Stimulated activated CD4-positive, alpha-beta T cell treated with anti-CD3 and anti-CD28 coated beads, Interleukin-1b, Interleukin-23, amount 100 ng/mL, for 48 hours (primary cell): Measurements from ENCODE around the gene EPB41L3.
"Not testable (repeated sequence)": the region's sequence is repeated elsewhere in the genome, so short reads cannot be mapped to it uniquely, and the experiment has no call there.

Experiments used
- DNase-seq: peaks from one replicate; pipeline ENCODE4 v3.0.0-alpha.2; 2020

EPB41L3 gene

DNA sequence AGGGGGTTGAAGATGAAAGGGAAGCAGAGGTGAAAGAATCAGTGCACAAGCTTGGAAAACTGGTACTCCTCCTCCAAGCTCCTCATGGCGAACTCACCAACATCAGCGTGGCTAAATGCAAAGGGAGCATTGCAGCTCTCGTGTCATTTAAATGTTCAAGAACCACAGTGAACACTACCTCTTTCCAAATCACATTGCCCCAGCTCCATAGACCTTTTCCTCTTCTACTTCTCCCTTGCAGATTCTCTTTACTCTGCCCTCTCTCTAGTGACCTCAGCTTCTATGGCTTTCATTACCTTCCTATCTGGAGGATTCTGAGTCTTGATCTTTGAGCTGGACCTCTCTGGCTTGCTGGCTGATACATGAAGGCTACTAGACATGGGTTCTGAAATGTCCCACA is 14.3 kb downstream of the EPB41L3 start:
- no peak for DNase-seq

DNA sequence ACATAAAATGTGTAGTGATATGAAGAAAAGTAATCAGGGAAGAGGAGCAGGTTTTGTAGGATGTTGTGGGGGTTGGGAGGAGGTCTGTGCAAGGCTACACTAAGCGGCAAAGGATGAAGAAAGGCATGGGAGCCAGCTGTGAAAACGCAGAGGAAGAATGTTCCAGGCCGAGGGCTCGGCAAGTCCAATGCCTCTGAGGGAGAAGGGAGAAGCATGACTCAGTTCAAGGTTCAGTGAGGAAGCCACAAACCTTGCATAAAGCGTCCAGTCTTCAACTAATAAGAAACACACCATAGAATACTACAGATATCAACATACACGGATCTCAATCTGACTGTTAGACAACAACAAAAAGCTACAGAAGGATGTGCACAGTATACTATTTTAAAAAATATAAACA is 16.2 kb downstream of the EPB41L3 start:
- no peak for DNase-seq

DNA sequence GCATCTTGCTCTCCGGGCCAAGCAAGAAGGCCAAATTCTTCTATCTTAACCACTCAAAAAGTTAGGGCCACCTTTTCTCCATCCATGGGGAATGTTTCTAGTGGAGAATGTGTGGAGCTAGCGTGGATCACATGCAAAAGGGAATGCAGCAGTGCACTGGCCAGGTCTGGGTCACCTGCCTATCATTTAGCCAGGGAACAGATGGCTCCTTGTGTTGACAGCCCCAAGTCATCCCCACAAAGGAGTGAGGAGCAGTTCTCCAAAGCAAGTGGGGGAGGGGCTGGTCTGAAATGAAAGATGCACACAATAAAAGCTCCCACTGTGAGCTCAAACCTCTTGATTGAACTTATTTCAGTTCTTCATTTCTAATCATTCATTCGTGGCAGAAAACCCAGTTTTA is 19.1 kb downstream of the EPB41L3 start:
- DNase-seq = no peak

DNA sequence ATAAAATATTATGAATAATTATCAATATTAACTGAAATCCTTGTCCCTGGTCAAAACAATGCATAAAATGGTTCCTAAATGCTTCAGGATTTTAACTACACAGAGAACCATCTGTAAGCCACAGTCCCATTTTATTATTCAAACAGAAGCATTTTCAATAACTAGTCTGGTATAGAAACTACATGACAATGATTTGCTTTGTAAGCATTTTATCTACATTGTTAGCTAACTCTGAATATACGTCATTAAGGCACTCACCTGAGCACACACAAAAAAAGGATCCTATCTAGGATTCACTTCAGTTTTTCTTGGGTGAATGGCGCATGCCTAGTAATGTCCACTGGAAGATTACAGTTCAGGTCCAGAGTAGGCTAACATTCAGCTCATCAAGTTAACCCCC is 22.8 kb downstream of the EPB41L3 start:
- no peak for DNase-seq

DNA sequence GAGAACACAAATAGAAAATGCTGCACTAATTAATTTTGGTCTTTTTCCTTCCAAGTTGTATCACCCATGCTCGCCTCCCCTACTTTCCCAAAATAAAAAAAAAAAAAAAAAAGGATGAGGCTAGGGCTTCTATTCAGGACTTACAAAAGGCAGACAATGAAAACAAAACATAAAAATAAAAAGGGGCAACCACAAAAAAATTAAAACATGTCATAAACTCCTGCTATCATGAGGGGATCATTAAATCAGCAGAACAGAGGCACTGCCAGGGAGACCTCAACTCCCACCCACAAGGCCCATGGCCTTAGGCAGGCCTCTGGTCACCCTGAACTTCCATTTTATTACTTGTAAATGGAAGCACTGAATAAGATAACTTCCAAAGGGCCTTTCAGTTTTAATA is 23.3 kb downstream of the EPB41L3 start:
- no peak for DNase-seq

DNA sequence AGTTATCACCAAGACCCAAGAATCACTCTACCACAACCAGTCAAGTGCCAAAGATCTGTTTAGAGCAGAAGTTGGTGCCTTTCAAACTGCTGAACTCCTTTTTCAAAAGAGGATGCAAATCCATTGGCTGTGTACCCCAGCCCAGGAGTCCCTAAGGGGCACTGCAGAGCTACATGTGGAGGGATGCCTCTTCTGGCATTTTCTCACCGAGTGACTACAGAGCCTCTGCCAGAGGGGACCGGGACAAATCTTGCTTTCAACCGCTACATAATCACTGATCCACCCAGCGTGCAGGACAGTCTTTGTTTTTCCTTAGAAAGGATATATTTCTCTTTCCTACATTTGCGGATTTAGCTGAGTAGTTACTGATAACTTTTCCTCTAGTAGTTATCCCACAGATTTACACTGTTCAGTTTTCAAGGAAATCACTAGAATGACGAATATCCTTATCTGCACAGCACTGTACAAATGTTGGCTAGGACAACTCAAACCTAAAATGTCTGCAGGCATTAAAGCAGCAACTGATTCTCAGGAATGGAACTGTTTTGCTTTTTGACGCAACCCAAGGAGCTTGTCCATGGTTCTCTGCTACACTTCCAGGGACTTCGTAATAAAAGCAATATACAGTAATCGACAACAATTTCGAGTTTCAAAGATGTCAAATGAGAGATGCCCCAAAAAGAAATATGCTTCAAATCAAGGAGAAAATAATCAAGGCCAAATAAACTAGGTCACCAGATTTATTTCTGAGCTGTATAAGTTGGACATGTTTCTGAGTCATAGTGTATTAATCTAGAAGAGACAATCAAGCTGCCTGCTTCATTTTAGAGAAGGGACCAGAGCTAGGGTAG is 24.1 kb downstream of the EPB41L3 start:
- no peak for DNase-seq

DNA sequence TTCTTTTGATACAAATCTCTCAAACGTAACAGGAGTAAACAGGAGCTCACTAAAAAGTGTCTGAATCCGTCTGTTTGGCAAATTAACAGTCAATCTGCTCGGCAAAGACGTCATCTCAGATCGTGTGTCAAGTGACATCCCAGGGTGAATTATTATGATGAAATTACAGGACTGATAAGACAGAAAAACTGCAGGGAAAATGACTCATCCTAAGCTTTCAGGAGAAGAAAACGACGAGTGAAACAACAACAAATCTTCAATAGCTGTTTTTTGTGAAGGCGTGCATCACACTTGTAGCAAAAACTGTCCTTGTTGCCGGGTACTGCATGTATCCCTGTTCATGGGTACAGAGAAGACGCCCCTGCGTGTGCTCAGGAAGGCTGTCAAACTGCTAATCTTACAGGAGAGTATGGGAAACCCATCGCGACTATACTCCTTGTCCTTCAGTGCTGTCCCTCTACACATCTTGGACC is 24.9 kb downstream of the EPB41L3 start:
- DNase-seq = no peak

DNA sequence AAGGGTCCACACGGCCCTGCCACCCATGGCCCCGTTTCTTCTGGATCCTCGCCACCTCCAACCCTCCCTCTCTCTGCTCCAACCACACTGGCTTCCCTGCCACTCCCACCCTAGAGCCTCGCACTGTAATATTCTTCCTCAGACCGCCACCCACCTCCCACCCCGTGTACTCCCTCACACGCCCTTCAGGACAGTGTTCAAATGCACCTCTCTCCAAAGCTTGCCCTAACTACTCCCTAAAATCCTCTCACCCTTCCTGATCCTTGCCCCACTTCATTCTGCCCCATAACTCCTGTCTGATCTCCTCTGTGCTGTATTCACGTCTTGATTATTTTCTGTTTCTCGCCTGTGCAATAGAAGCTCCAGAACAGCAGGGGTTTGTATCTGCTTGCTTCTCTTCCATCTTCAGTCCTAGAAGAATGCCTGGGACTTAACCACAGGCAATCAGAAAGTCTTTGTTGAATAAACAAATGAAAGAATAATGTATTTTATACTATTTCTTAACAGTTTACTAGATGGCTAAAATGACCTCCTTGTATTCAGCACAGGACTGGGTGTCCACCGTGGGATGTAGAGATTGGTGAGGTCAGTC is 25.5 kb downstream of the EPB41L3 start:
- no peak for DNase-seq

DNA sequence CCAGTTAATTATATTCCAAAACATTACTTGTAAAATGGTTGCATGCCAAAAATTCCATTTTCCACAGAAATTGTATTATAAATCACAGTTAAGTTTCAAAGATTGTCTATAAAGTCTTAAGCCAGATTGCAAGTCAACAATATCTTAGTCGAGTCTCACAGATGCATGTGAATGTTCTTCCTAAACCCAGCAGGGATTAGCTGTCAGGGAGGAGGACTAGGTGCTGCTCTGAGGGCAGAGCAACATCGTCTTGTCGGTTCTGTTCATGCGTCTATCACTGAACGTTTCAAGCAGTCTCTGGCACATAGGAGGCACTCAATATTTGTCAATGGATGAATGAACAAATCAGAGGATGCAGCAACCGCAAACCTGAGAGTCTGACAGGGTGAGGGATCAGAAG is 27.0 kb downstream of the EPB41L3 start:
- DNase-seq = no peak

DNA sequence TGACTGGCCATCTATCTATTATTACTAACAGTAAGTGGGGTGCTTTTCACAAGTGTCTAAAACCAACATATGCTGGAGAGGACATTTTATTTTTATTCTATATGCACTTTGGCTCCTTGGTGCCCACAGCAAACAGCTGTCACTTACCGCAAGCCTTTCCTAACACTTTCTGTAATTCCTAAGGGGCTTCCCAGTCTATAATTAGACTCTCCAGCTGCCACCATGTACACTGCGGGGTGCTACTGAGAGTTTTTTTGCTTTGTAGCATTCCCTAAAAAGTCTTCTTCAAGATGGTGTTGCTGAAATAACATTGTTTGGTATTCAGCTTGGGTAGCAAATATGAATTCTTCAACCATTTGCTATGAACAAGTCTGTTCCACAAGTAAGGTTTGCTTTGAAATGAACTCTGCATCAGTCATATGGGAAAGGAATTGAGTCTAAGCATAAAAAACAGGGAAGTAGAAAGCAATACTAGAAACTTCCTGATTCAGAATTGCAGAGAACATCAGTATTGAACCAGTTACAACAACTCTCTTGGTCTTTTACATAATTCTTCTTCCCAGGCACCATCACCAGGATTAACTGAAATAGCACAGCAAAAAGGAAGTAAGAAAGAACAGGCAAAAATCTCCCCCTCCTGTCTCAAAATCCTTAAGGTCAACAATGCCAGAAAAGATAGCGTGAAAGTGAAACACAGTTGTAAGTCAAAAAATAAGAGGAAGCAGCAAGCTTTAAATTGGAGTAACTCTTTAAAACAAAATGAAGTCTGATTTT is 28.6 kb downstream of the EPB41L3 start:
- no peak for DNase-seq

DNA sequence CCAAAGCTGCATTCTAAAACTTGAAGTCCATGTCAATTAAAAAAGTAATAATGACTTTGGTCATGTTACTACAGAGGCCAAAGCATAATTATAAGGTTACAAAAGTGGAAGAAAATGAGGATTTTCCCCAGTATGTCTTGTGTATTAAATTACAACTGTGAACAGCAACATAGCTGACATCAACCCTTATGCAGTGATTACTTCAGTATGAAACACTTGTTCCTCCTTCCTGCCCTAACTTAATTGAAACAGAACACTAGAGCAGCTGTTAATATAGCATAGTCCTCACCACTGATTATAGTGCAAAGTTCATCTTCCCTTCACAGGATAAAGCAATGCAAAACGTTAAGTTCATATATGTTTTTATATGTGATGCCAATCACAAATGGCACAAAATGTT is 29.9 kb downstream of the EPB41L3 start:
- DNase-seq = no peak

DNA sequence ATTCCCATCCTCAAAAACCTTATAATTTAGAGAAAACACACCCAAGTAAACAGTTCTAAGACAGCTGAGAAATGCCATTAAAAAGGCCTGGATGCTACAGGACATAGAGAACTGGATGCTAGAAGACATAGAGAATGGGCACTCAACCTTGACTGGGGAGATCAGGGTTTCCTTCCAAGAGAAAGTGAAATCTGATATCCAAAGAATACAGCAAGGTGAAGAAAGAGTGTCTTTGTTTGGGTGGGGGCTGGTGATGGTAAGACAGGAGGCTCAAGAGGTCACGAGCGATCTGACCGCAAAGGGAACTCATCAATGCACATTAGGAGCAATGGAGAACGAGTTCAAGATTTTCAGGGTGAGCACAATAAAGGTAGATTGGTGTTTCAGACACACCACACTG is 31.6 kb downstream of the EPB41L3 start:
- no peak for DNase-seq

DNA sequence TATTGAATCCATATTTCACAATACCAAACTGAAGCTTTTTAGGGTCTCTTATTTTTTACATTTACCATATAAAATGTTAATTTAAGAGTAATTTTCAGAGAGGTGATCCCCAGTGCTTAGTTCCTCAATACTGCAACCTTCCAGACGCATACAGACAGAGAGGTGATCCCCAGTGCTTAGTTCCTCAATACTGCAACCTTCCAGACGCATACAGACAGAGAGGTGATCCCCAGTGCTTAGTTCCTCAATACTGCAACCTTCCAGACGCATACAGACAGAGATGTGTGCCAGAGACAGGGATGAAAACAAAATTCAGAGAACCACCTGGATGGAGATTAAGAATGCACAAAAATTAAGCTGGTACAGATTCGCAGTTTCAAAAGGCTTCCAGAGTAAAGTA is 32.3 kb downstream of the EPB41L3 start:
- DNase-seq = not testable (repeated sequence)

DNA sequence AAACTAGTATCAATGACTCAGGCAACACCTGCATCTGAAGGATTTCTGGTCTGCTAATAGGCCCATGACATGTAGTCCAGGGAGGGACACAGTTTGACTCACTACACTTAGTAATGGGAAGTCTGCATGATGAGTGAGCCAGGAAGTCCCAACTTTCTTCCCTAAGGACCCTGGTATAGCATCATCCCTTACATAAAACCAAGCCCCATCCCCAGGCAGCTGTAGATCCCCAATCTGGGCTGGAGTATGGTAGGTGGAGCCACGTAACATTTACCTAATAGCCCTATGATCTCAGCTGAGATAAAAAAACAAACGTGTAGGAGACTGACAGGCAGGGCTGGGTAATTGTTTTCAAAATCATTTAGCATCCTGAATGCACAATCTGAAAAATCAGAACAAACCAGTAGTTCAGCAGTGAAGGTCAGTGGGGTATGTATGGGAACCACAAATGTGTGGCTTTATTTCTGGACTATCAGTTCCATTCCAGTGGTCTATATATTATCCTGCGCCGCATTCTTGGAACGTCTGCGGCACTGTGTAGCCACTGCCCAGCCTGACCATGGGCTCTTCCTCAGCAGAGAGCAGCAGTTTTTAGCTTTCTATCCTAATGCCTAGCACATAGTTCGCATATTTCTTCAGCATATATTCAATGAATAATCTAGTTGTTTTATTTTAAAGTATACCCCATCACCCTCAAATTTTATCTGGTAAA is 33.5 kb downstream of the EPB41L3 start:
- no peak for DNase-seq

DNA sequence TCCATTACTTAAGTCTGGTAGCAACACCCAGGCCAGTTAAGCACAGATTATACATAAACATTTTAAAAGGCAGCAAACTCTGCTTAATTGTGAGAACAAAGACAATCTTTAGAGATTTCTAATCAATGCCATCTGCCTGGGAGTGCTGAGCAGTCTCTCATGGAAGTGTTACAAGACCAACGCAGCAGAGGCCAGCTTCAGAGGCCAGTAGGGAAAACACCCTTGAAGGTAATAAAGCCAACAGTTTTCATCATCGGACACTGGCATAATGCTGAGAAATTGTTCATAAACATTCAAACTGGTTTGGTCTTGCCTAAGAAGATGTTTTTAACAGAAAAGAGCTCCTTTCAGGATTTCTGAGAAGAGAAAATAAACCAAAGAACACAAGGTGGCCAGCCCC is 35.0 kb downstream of the EPB41L3 start:
- DNase-seq = no peak

DNA sequence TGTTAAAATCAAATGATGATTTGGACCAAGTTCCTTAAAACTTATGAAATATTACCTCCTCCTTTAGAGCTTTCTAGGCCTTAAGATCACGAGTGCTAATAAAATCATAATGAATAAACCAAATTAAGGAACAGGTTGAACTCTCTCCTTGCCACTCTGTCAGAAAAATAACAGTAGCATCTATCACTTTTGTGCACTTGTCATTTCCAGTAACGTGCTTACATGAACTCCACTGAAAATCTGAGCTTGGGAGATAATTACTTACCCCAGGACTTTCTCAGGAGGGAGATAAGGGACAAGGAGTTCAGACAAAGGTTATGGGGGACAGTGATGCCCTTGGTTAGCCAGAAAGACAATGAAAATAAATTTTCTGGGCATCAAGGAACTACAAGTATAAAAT is 36.0 kb downstream of the EPB41L3 start:
- DNase-seq = no peak

DNA sequence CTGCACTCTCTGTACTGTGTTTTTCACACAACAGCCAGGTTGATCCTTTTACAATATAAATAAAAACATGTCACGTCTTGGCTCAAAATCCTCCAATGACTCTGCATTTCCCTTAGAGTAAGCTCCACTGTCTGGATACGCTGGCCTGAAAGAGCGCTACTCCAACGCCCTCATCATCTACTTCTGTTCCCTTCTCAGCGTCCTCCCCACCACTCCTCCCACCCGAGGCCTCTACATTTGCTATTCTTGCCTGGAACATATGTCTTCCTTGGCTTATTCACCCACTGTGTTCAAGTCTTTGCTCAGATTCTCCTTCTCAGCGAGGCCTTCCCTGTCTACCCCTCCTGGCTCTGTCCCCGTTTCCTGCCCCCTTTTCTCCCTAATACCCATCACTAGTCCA is 37.6 kb downstream of the EPB41L3 start:
- no peak for DNase-seq

DNA sequence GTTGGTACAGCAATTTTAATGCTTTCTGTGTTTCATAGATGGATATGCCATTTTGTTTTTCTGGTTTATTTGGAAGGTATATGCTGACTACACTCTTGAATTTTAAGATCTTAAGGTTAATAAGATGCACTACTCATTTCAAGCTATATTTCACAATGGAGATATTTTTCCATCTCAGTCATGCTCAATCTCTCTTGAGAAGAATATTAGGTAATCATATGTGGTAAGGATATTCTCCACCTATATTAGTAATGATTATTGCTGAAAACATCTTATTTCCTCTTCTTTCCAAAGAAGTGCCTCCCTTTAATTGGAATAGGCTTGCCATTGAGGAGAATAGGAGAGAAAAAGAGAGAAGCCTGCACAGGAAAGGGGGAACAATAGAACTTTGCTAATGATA is 40.1 kb downstream of the EPB41L3 start:
- no peak for DNase-seq

DNA sequence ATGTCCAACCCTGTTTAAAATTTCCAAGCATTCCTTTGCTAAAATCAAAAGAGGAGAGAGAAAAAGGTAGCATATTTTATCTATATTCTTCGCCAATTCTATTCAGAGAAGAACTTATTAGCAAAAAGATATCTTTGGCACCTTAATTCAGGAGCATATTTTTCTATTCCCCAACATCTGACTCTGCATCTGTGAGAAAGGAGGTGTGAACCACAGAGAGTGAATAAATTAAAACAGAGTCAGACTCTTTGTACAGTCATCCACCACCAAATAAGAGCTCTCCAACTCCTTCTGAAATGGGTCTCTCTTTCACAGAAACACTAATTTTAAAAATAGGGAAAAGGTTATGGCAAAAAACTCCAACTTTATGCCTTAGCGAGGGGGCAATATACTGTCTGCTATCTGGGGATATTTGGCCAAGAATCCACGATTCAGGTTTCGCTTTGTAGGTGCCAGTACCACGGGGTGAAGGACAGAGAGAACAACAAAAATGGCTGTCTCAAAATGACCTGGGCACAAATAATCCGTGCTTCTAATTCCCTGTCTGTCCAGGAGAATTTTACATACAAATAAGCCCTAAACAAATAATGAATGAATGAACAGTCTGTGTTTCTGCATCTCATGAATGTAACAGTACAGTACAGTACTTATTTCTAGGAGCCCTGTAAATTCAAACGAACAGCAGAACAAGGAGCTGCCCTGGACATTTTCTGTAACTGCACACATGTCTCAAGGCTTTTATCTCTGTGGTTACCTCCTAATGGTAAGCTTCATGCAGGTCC is 43.4 kb downstream of the EPB41L3 start:
- no peak for DNase-seq

DNA sequence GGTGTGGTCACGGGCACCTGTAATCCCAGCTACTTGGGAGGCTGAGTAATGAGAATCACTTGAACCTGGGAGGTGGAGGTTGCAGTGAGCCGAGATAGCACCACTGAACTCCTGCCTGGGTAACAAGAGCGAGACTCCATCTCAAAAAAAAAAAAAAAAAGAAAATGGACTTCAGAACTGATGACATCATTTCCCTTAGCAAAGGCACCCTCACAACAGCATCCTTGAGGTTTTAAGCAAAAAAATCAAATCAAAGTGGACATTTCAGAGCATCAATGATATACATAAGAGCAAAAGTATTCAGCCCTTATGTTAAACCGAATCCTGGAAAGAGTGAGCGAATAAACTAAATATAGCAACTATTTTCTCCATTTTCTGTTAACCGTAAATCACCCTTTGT is 45.3 kb downstream of the EPB41L3 start:
- no peak for DNase-seq

DNA sequence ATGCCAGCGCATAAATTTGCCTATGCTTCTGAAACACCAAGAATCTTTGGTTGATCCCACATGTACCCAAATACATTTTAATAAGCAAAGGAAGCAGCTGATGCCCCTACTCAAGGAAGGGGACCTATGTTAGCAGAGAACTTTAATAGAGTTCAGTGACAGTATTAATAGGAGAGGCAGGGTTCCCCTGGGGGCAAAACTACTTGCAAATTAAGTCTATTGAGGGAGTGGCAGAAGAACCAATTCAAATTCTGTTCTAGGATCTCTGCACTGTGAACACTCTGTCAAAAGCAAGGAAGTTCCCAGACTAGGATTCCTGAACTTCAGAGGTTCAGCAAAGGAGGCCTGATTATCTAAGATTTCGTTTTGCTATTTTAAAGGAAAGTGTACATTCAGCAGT is 47.5 kb downstream of the EPB41L3 start:
- DNase-seq = no peak

DNA sequence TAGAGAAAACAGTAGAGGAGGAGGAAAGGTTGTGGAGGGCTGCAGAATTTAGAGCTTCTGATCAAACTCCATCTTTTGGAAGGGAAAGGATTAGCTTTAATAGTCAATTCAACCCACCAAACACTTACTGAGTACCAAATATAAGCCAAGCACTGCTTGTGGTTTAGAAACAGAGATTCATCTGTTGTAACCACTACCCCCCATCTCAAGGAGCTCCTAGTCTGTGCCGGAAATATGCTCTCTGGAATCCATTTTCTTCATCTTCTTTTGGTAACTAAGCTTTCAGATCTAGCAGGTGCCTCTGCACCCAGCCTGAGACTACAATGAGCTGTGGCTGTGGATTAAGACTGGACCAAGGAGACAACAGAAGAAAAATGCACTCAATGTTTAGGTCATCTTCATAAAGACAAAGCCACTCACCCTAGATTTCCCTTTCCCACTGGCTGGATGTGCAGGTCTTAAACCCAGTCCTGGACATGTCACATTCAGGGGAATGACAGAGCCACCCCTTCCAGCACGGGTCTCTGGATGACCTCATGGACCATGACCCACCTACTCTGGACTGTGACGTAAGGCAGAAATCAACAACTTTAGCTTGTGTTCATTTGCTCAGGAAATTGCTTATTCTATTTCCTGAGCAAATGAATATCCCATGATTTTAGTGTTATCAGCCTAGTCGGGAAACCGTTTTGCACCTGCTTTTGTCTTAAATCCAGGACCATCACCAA is 52.9 kb downstream of the EPB41L3 start:
- no peak for DNase-seq
